Measurements from ENCODE around the gene NDUFAF3.
A peak's percentile ranks its signal among the peaks of the same experiment; 100 is the strongest.

Gene NDUFAF3

DNA sequence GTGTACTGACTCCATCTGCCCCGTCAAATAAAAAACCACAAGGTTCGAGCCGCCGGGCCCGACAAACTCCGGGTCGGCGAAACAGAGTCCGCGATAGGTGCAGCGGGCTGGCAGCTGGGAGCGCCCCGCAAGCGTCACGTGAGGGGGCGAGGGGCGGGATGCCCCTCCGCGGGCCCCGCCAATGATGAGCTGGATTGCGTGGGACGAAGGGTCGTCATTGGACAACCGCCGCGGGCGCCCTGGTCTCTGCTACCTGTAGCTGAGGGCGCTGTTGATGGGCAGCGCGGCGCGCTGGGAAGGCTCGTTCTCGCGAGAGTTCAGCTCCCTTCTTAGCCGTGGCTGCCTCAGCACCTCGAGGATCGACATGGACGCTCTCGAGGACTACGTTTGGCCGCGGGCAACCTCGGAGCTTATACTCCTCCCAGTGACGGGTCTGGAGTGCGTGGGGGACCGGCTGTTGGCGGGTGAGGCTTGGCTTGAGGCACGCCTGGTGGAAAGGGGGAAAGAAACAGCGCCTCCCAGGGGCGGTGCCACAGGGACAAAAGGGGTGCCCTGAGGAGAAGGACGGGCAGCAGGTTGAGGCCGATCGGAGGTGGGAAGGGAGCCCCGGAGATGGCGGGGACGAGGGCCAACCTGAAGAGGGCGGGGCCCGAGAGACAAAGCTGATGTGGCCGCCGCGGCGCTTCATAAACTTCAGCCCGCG lies 14.7 kb upstream of the NDUFAF3 start, which contains the start of gene WDR6 (continued):
- no peak for TF ChIP-seq ZNF148 (tag by site-specific recombination; IDR thresholded peaks at IDR 0.05; ENCODE audit: borderline replicate concordance)
- no peak for TF ChIP-seq TCF7L2 (IDR thresholded peaks at IDR 0.05; ENCODE audit: borderline replicate concordance, low read depth, low read length)
- no peak for TF ChIP-seq ZNF658 (tag by site-specific recombination; IDR thresholded peaks at IDR 0.05)
- no peak for TF ChIP-seq ZNF585B (tag by site-specific recombination; IDR thresholded peaks at IDR 0.05)
- TF ChIP-seq, protein P1, sequence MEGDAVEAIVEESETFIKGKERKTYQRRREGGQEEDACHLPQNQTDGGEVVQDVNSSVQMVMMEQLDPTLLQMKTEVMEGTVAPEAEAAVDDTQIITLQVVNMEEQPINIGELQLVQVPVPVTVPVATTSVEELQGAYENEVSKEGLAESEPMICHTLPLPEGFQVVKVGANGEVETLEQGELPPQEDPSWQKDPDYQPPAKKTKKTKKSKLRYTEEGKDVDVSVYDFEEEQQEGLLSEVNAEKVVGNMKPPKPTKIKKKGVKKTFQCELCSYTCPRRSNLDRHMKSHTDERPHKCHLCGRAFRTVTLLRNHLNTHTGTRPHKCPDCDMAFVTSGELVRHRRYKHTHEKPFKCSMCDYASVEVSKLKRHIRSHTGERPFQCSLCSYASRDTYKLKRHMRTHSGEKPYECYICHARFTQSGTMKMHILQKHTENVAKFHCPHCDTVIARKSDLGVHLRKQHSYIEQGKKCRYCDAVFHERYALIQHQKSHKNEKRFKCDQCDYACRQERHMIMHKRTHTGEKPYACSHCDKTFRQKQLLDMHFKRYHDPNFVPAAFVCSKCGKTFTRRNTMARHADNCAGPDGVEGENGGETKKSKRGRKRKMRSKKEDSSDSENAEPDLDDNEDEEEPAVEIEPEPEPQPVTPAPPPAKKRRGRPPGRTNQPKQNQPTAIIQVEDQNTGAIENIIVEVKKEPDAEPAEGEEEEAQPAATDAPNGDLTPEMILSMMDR (tag by site-specific recombination; IDR thresholded peaks at IDR 0.05) = peak; percentile 91
- TF ChIP-seq ZNF623 (tag by site-specific recombination; IDR thresholded peaks at IDR 0.05) = no peak
- no peak for TF ChIP-seq ZNF18 (tag by site-specific recombination; IDR thresholded peaks at IDR 0.05)
- TF ChIP-seq ZNF677 (tag by site-specific recombination; IDR thresholded peaks at IDR 0.05) = no peak
- no peak for TF ChIP-seq FEZF1 (tag by site-specific recombination; IDR thresholded peaks at IDR 0.05)
- no peak for TF ChIP-seq ZNF239 (tag by site-specific recombination; IDR thresholded peaks at IDR 0.05)
- TF ChIP-seq ZNF37A (tag by site-specific recombination; IDR thresholded peaks at IDR 0.05) = no peak
- TF ChIP-seq, protein P2, sequence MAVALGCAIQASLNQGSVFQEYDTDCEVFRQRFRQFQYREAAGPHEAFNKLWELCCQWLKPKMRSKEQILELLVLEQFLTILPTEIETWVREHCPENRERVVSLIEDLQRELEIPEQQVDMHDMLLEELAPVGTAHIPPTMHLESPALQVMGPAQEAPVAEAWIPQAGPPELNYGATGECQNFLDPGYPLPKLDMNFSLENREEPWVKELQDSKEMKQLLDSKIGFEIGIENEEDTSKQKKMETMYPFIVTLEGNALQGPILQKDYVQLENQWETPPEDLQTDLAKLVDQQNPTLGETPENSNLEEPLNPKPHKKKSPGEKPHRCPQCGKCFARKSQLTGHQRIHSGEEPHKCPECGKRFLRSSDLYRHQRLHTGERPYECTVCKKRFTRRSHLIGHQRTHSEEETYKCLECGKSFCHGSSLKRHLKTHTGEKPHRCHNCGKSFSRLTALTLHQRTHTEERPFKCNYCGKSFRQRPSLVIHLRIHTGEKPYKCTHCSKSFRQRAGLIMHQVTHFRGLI (tag by site-specific recombination; IDR thresholded peaks at IDR 0.05) = no peak
- no peak for TF ChIP-seq ZNF157 (tag by site-specific recombination; IDR thresholded peaks at IDR 0.05)
- TF ChIP-seq BCL11A (tag by site-specific recombination; IDR thresholded peaks at IDR 0.05; ENCODE audit: low read depth) = no peak
- TF ChIP-seq SP3 (tag by site-specific recombination; IDR thresholded peaks at IDR 0.05) = peak; percentile 67; the same call in 1 of the 2 replicates
- TF ChIP-seq KLF7 (tag by site-specific recombination; IDR thresholded peaks at IDR 0.05; ENCODE audit: borderline replicate concordance) = 0 out of 2 replicates have a peak, but pooled peaks have one; percentile 54
- TF ChIP-seq ZNF555 (tag by site-specific recombination; conservative IDR thresholded peaks at IDR 0.05) = no peak
- TF ChIP-seq ZNF114 (tag by site-specific recombination; IDR thresholded peaks at IDR 0.05) = no peak
- TF ChIP-seq ZSCAN16 (tag by site-specific recombination; IDR thresholded peaks at IDR 0.05) = 0 out of 2 replicates have a peak, but pooled peaks have one; percentile 29
- no peak for TF ChIP-seq ZNF530 (tag by site-specific recombination; IDR thresholded peaks at IDR 0.05; ENCODE audit: low read depth)
- TF ChIP-seq PATZ1 (tag by site-specific recombination; IDR thresholded peaks at IDR 0.05) = peak; percentile 35; the same call in 1 of the 2 replicates
- 0 out of 2 replicates have a peak, but pooled peaks have one; percentile 53 for TF ChIP-seq ZNF366 (tag by site-specific recombination; conservative IDR thresholded peaks at IDR 0.05)
- peak; percentile 85 for TF ChIP-seq ZNF76 (tag by site-specific recombination; IDR thresholded peaks at IDR 0.05; ENCODE audit: borderline replicate concordance, low read depth)
- TF ChIP-seq ZNF549 (tag by site-specific recombination; IDR thresholded peaks at IDR 0.05) = no peak
- no peak for TF ChIP-seq KLF1 (tag by site-specific recombination; IDR thresholded peaks at IDR 0.05)
- TF ChIP-seq, protein P3, sequence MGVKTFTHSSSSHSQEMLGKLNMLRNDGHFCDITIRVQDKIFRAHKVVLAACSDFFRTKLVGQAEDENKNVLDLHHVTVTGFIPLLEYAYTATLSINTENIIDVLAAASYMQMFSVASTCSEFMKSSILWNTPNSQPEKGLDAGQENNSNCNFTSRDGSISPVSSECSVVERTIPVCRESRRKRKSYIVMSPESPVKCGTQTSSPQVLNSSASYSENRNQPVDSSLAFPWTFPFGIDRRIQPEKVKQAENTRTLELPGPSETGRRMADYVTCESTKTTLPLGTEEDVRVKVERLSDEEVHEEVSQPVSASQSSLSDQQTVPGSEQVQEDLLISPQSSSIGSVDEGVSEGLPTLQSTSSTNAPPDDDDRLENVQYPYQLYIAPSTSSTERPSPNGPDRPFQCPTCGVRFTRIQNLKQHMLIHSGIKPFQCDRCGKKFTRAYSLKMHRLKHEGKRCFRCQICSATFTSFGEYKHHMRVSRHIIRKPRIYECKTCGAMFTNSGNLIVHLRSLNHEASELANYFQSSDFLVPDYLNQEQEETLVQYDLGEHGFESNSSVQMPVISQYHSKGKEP (tag by site-specific recombination; IDR thresholded peaks at IDR 0.05) = no peak
- no peak for TF ChIP-seq ZNF548 (tag by site-specific recombination; IDR thresholded peaks at IDR 0.05)
- peak; percentile 46; the same call in 1 of the 2 replicates for TF ChIP-seq ZNF843 (tag by site-specific recombination; IDR thresholded peaks at IDR 0.05)
- TF ChIP-seq ZNF629 (tag by site-specific recombination; IDR thresholded peaks at IDR 0.05) = peak; percentile 69
- TF ChIP-seq GLIS2 (tag by site-specific recombination; IDR thresholded peaks at IDR 0.05) = peak; percentile 42; the same call in 1 of the 2 replicates
